ENCODE results near the gene TRIM10.

GRCh38 chr6:30157581-30157980 lies 3.4 kb downstream of the TRIM10 start:
- TF ChIP-seq EZH2phosphoT487 (IDR thresholded peaks at IDR 0.05; ENCODE audit: insufficient read depth, low read depth) (no peak), EZH2 (IDR thresholded peaks at IDR 0.05; ENCODE audit: insufficient read depth, poor library complexity, severe bottlenecking) (no peak)
